ENCODE measurements around the gene ADAMTSL1.

ADAMTSL1 gene

GRCh38 chr9:18467696-18468095, 6.3 kb upstream of the ADAMTSL1 start:
- DNase-seq (ENCODE audit: low read depth in 2 of 2), result no peak

GRCh38 chr9:18472435-18472834, 1.5 kb upstream of the ADAMTSL1 start:
- DNase-seq (ENCODE audit: low read depth in 2 of 2), result no peak

GRCh38 chr9:18472841-18473251, 1.1 kb upstream of the ADAMTSL1 start:
- DNase-seq (ENCODE audit: low read depth in 2 of 2), result no peak

- DNase-seq (ENCODE audit: low read depth in 2 of 2), result no peak
These were observed 830 bp downstream of the ADAMTSL1 start for GRCh38 chr9:18474783-18475182.

- no peak for DNase-seq (ENCODE audit: low read depth in 2 of 2)
These were observed 3.2 kb downstream of the ADAMTSL1 start for GRCh38 chr9:18477121-18477660.

GRCh38 chr9:18477719-18478118, 3.8 kb downstream of the ADAMTSL1 start:
- no peak for DNase-seq (ENCODE audit: low read depth in 2 of 2)

GRCh38 chr9:18478501-18479361, 4.8 kb downstream of the ADAMTSL1 start:
- no peak for DNase-seq (ENCODE audit: low read depth in 2 of 2)

- no peak for DNase-seq (ENCODE audit: low read depth in 2 of 2)
These were observed 5.5 kb downstream of the ADAMTSL1 start for GRCh38 chr9:18479405-18479804.

- DNase-seq (ENCODE audit: low read depth in 2 of 2), result no peak
These were observed 6.7 kb downstream of the ADAMTSL1 start for GRCh38 chr9:18480662-18481093.

- no peak for DNase-seq (ENCODE audit: low read depth in 2 of 2)
These were observed 8.4 kb downstream of the ADAMTSL1 start for GRCh38 chr9:18482371-18482770.

GRCh38 chr9:18485714-18486113, 11.8 kb downstream of the ADAMTSL1 start:
- DNase-seq (ENCODE audit: low read depth in 2 of 2), result no peak

GRCh38 chr9:18487611-18488010, 13.7 kb downstream of the ADAMTSL1 start:
- no peak for DNase-seq (ENCODE audit: low read depth in 2 of 2)

GRCh38 chr9:18488886-18489285, 14.9 kb downstream of the ADAMTSL1 start:
- DNase-seq (ENCODE audit: low read depth in 2 of 2), result no peak

GRCh38 chr9:18489861-18490260, 15.9 kb downstream of the ADAMTSL1 start:
- no peak for DNase-seq (ENCODE audit: low read depth in 2 of 2)

GRCh38 chr9:18490641-18491370, 16.9 kb downstream of the ADAMTSL1 start:
- DNase-seq (ENCODE audit: low read depth in 2 of 2), result no peak

GRCh38 chr9:18492612-18493011, 18.7 kb downstream of the ADAMTSL1 start:
- DNase-seq (ENCODE audit: low read depth in 2 of 2), result no peak

- no peak for DNase-seq (ENCODE audit: low read depth in 2 of 2)
These were observed 19.6 kb downstream of the ADAMTSL1 start for GRCh38 chr9:18493451-18493993.

GRCh38 chr9:18495065-18495464, 21.1 kb downstream of the ADAMTSL1 start:
- DNase-seq (ENCODE audit: low read depth in 2 of 2), result no peak

GRCh38 chr9:18496256-18497000, 22.5 kb downstream of the ADAMTSL1 start:
- no peak for DNase-seq (ENCODE audit: low read depth in 2 of 2)

GRCh38 chr9:18499062-18499461, 25.1 kb downstream of the ADAMTSL1 start:
- no peak for DNase-seq (ENCODE audit: low read depth in 2 of 2)

- no peak for DNase-seq (ENCODE audit: low read depth in 2 of 2)
These were observed 26.0 kb downstream of the ADAMTSL1 start for GRCh38 chr9:18499980-18500379.

- no peak for DNase-seq (ENCODE audit: low read depth in 2 of 2)
These were observed 26.5 kb downstream of the ADAMTSL1 start for GRCh38 chr9:18500451-18500850.

Measured in stimulated activated CD8-positive, alpha-beta memory T cell treated with anti-CD3 and anti-CD28 coated beads, Interleukin-2, amount 100 ng/mL, for 1 hour (primary cell).